NB4 (cell line): Measurements from ENCODE around the gene LMBR1L.
"Not testable (repeated sequence)": the region's sequence is repeated elsewhere in the genome, so short reads cannot be mapped to it uniquely, and the experiment has no call there.

Experiments used
- DNase-seq: peaks from one replicate; pipeline ENCODE4 v3.0.0; 2010; ENCODE audit warnings: low read depth
- H3K4me3 ChIP-seq: one replicate; pipeline ENCODE4 v1.5.1; 2011; ENCODE audit warnings: mild to moderate bottlenecking, low read depth, low read length, moderate library complexity
- MYC ChIP-seq: IDR thresholded peaks from 2 replicates; pipeline ENCODE4 v1.6.1; 2011; ENCODE audit warnings: low read depth, low read length
- POLR2A ChIP-seq: IDR thresholded peaks from 2 replicates; pipeline ENCODE4 v1.6.1; 2011; ENCODE audit warnings: mild to moderate bottlenecking; ENCODE audit not compliant: insufficient read length; ENCODE audit errors: extremely low read depth
- TF ChIP-seq, protein P1 (sequence below): IDR thresholded peaks from 2 replicates; pipeline ENCODE4 v1.6.1; 2011; ENCODE audit warnings: low read depth, low read length
- TF ChIP-seq, protein P2 (sequence below): IDR thresholded peaks from one replicate; pipeline ENCODE4 v1.5.1; 2012; ENCODE audit warnings: low read depth, low read length

Gene LMBR1L

DNA sequence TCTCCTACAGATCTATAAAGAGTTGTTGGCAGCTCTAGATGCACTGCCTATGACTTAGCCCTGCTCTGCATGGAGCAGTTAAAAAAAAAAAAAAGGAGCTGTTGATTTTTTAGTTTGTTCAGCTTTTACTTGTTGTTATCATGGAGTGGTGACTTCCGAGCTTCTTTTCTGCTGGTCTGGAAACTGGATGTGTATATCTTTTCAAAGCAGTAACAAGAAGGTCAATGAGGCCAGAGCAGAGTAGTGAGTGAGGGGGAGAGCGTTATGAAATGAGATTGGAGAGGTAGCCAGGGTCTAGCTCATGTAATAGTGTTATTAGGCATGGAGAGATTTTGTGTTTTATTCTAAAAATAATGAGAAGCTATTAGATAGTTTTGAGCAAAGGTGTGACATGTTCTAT is 33.7 kb upstream of the LMBR1L start:
- H3K4me3 ChIP-seq: no peak overlapping the region
- no peak for DNase-seq
- TF ChIP-seq, protein P1, sequence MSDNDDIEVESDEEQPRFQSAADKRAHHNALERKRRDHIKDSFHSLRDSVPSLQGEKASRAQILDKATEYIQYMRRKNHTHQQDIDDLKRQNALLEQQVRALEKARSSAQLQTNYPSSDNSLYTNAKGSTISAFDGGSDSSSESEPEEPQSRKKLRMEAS: no peak
- TF ChIP-seq MYC (no peak), POLR2A (no peak)
- TF ChIP-seq, protein P2, sequence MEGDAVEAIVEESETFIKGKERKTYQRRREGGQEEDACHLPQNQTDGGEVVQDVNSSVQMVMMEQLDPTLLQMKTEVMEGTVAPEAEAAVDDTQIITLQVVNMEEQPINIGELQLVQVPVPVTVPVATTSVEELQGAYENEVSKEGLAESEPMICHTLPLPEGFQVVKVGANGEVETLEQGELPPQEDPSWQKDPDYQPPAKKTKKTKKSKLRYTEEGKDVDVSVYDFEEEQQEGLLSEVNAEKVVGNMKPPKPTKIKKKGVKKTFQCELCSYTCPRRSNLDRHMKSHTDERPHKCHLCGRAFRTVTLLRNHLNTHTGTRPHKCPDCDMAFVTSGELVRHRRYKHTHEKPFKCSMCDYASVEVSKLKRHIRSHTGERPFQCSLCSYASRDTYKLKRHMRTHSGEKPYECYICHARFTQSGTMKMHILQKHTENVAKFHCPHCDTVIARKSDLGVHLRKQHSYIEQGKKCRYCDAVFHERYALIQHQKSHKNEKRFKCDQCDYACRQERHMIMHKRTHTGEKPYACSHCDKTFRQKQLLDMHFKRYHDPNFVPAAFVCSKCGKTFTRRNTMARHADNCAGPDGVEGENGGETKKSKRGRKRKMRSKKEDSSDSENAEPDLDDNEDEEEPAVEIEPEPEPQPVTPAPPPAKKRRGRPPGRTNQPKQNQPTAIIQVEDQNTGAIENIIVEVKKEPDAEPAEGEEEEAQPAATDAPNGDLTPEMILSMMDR: no peak

DNA sequence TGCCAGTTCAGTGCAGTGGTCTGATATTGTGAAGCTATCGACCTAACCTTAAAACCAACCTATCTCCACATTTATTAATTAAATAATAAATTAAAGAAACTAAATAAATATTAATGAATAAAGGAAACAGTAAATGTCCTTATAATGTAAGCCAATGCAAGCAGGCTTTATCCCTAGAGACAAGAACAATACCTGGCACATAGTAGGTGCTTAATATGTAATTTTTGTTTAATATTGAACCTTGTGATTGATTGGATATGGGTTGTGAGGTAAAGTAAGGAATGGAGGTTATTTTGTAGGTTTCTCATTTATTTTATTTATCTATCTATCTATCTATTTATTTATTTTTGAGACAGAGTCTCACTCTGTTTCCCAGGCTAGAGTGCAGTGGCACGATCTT is 28.4 kb upstream of the LMBR1L start:
- no peak for DNase-seq
- no peak overlapping the region for H3K4me3 ChIP-seq
- no peak for TF ChIP-seq MYC
- TF ChIP-seq, protein P1: no peak

DNA sequence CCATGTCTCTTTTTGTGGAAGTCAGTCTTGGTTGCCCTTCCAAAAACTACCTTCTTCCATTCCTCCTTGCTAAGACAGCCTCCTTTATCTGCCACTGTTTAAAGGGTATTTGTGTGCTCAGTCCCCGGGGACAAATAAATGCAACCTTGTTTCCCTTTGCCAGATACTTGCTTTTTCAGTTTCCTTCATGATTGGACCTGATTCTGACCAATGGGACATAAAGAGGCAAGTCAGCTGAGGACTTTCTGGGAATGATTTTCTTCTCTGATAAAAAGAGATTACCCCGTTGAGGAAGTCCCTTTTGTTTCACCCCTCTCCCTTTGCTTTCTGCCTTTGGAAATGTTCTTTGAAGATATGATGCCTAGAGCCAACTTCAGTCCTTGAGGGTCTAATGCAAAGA is 27.9 kb upstream of the LMBR1L start:
- peak; percentile 88 for DNase-seq
- TF ChIP-seq MYC (no peak), POLR2A (no peak)
- TF ChIP-seq, protein P1: no peak
- TF ChIP-seq, protein P2: no peak
- no peak overlapping the region for H3K4me3 ChIP-seq

DNA sequence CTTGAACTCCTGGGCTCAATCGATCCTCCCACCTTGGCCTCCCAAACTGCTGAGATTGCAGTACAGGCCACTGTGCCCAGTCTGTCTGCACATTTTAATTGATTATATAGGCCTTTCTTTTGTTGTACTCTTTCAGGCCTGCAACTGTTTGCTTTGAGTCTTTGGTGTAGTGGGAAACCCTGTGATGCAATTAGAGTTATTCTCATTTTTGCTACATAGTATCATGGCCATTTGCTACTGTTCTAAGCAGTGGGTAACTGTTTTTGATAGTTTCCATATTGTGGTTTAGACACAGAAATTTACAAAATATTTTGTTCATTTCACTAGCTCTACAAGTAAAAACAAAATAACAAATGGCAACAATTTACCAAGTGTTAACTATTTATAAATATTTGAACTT is 26.8 kb upstream of the LMBR1L start:
- TF ChIP-seq MYC (no peak), POLR2A (no peak)
- TF ChIP-seq, protein P1: no peak
- TF ChIP-seq, protein P2: no peak
- DNase-seq: no peak
- H3K4me3 ChIP-seq: no peak overlapping the region

DNA sequence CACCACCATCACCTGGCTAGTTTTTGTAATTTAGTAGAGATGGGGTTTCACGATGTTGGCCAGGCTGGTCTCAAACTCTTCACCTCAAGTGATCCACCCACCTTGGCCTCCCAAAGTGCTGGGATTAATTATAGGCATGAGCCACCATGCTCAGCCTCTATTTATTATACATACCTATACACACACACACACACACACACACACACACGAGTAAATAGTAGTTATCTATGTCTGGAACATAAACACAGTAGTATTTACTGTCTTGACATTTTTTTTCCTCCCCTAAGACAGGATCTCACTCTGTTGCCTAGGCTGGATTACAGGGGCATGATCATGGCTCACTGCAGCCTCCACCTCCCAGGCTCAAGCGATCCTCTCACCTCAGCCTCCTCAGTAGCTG is 26.4 kb upstream of the LMBR1L start:
- not testable (repeated sequence) for H3K4me3 ChIP-seq, DNase-seq

DNA sequence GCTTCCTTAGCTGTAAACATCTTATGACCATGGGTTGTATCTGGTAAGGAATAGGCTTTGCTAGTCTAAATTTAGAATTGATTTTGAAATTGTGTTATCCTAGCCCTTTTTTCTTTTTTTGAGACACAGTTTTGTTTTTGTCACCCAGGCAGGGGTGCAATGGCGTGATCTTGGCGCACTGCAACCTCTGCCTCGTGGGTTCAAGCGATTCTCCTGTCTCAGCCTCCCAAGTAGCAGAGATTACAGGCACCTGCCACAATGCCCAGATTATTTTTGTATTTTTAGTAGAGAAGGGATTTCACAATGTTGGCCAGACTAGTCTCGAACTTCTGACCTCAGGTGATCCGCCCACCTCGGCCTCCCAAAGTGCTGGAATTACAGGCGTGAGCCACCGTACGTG is 22.9 kb upstream of the LMBR1L start:
- TF ChIP-seq, protein P1: no peak
- TF ChIP-seq POLR2A (no peak), MYC (no peak)
- TF ChIP-seq, protein P2: no peak
- no peak for DNase-seq
- peak overlapping the region; percentile 75 for H3K4me3 ChIP-seq

DNA sequence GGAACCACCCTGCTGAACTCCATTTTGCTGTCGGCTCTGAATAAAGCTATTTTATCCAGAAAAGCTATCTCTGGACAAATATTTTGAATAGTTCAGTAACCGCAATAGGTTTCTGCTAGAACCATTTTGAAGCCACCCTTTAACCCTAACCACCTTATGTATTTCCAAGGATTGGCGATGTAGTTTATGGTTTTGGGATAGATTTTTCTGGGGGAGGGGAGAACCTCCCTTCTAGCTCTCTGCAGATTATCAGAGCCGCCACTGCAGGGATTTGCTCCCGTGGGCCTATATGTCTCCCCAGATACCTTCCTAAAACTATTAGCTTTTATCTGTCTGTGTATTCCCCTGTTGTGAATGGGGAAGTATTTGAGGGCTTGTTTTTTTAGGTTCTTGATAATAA is 22.4 kb upstream of the LMBR1L start:
- TF ChIP-seq MYC (no peak), POLR2A (no peak)
- TF ChIP-seq, protein P1: no peak
- TF ChIP-seq, protein P2: no peak
- peak overlapping the region; percentile 75 for H3K4me3 ChIP-seq
- DNase-seq: peak; percentile 30
